Ascending aorta (tissue), 2 donors: Measurements from ENCODE around the gene RAD51B. TPM values are rescaled to one million over a fixed set of nuclear protein-coding genes. Genes with fewer than 3 reads are reported as not detected.

Experiments used
- DNase-seq, 2 donors: peaks; one replicate each; pipeline ENCODE4 v3.0.0-alpha.2; 2019; ENCODE audit warnings: low spot score in 2 of 2
- H3K27ac ChIP-seq, 2 donors: fragments of 200-600 bp; sonication (generic); one replicate each; pipeline ENCODE4 v1.5.1; 2016 to 2017; ENCODE audit warnings: mild to moderate bottlenecking in 1 of 2
- H3K27me3 ChIP-seq: fragments of 200-600 bp; sonication (generic); one replicate; pipeline ENCODE4 v1.5.1; 2017
- H3K36me3 ChIP-seq, 2 donors: fragments of 200-600 bp; sonication (generic); one replicate each; pipeline ENCODE4 v1.5.1; 2016
- H3K4me1 ChIP-seq, 2 donors: fragments of 200-600 bp; sonication (generic); one replicate each; pipeline ENCODE4 v1.5.1; 2016 to 2017; ENCODE audit warnings: mild to moderate bottlenecking in 1 of 2
- H3K4me3 ChIP-seq, 2 donors: fragments of 200-600 bp; sonication (generic); one replicate each; pipeline ENCODE4 v1.5.1; 2016 to 2017; ENCODE audit warnings: mild to moderate bottlenecking in 1 of 2
- H3K9me3 ChIP-seq, 2 donors: fragments of 200-600 bp; sonication (generic); one replicate each; pipeline ENCODE4 v1.5.1; 2016
- CTCF ChIP-seq, 3 experiments: fragments of 200-600 bp in 2 of 3; fragments of 450-650 bp in 1 of 3; sonication (generic) in 2 of 3; IDR thresholded peaks; one replicate each; pipeline ENCODE4 v1.5.1; 2016 to 2019; ENCODE audit warnings: antibody characterized with exemption in 3 of 3, mild to moderate bottlenecking in 1 of 3, moderate library complexity in 1 of 3
- intact Hi-C: fragments of 100-400 bp; cut with DNase I; formaldehyde crosslinking; loops from one replicate; pipeline ENCODE4 v1.15.1; 2023
- total RNA-seq: library from RNA; depleted of rRNA; stranded (reverse); fragments of >200 nt; gene quantifications from one replicate; pipeline ENCODE4 v1.1.0, GENCODE V29; 2016

Gene RAD51B
- total RNA-seq, 1 donor from 2014 or later: not detected

GRCh38 chr14:68539241-68539737 is 719.7 kb downstream of the RAD51B start:
- H3K36me3 ChIP-seq: no peaks in the 10 kb centered on the region
- peaks cover 5 to 14% of the 10 kb centered on the region in 2 donors for H3K4me1 ChIP-seq
- no peak overlapping the region for H3K27ac ChIP-seq
- DNase-seq: no peak
- intact Hi-C loops: no loop called here
- no peak overlapping the region for H3K4me3 ChIP-seq
- no peaks in the 10 kb centered on the region for H3K27me3 ChIP-seq
- H3K9me3 ChIP-seq: no peaks in the 10 kb centered on the region
- TF ChIP-seq CTCF (IDR thresholded peaks at IDR 0.05): no peak

GRCh38 chr14:68539789-68540188 is 720.2 kb downstream of the RAD51B start:
- no peak for DNase-seq

GRCh38 chr14:68541178-68541896 is 721.8 kb downstream of the RAD51B start:
- Histone ChIP-seq H3K27ac (peak overlapping the region in 1 of 2 donors; percentile 38), H3K9me3 (no peaks in the 10 kb centered on the region)
- intact Hi-C loops: loop anchor here (10.0 kb wide), 1 partner anchor 397 kb away; no protein-coding TSS in a partner anchor

More at GRCh38 chr14:68539789-68540188, 720.2 kb downstream of the RAD51B start:
- no peak overlapping the region for H3K27ac ChIP-seq
- no peaks in the 10 kb centered on the region for H3K36me3 ChIP-seq
- H3K27me3 ChIP-seq: no peaks in the 10 kb centered on the region
- no peaks in the 10 kb centered on the region for H3K9me3 ChIP-seq
- intact Hi-C loops: loop anchor here (10.0 kb wide), 1 partner anchor 395 kb away; no protein-coding TSS in a partner anchor
- no peak for TF ChIP-seq CTCF (IDR thresholded peaks at IDR 0.05)
- H3K4me3 ChIP-seq: no peak overlapping the region
- peaks cover 5 to 18% of the 10 kb centered on the region in 2 donors for H3K4me1 ChIP-seq

GRCh38 chr14:68542346-68542745 is 722.8 kb downstream of the RAD51B start:
- TF ChIP-seq CTCF (IDR thresholded peaks at IDR 0.05): no peak
- DNase-seq: no peak
- peaks cover 16 to 43% of the 10 kb centered on the region in 2 donors for H3K4me1 ChIP-seq
- H3K4me3 ChIP-seq: no peak overlapping the region
- no peaks in the 10 kb centered on the region for H3K36me3 ChIP-seq
- H3K27me3 ChIP-seq: no peaks in the 10 kb centered on the region
- peak overlapping the region; percentile 83 to 96 for H3K27ac ChIP-seq
- intact Hi-C loops: loop anchor here (10.0 kb wide), 1 partner anchor 398 kb away; no protein-coding TSS in a partner anchor
- H3K9me3 ChIP-seq: no peaks in the 10 kb centered on the region

More at GRCh38 chr14:68541178-68541896, 721.8 kb downstream of the RAD51B start:
- TF ChIP-seq CTCF (IDR thresholded peaks at IDR 0.05): no peak
- no peaks in the 10 kb centered on the region for H3K36me3 ChIP-seq
- H3K4me1 ChIP-seq: peaks cover 6 to 33% of the 10 kb centered on the region in 2 donors
- H3K27me3 ChIP-seq: no peaks in the 10 kb centered on the region
- H3K4me3 ChIP-seq: no peak overlapping the region
- DNase-seq: no peak

GRCh38 chr14:68543516-68543915 is 723.9 kb downstream of the RAD51B start:
- intact Hi-C loops: loop anchor here (10.0 kb wide), 1 partner anchor 399 kb away; no protein-coding TSS in a partner anchor
- peaks cover 22 to 53% of the 10 kb centered on the region in 2 donors for H3K4me1 ChIP-seq

More at GRCh38 chr14:68543516-68543915, 723.9 kb downstream of the RAD51B start:
- no peak for TF ChIP-seq CTCF (IDR thresholded peaks at IDR 0.05)
- H3K36me3 ChIP-seq: no peaks in the 10 kb centered on the region
- H3K27ac ChIP-seq: peak overlapping the region; percentile 83 to 96
- H3K4me3 ChIP-seq: no peak overlapping the region
- H3K27me3 ChIP-seq: no peaks in the 10 kb centered on the region
- no peaks in the 10 kb centered on the region for H3K9me3 ChIP-seq
- no peak for DNase-seq
